Natural killer cell (primary cell): ENCODE measurements around the gene FBXL7. TPM values are rescaled to one million over a fixed set of nuclear protein-coding genes. Genes with fewer than 3 reads are reported as not detected.

ENCODE experiments used
- ATAC-seq, 3 donors: fragments of 150-1000 bp in 2 of 3; fragments of 200-7000 bp in 1 of 3; cut with Tn5 transposase; 1 replicate in 1 of 3; 2 replicates in 2 of 3; pipeline ENCODE4 v1.10.0; 2021; ENCODE audit warnings: mild to moderate bottlenecking in 2 of 3, moderate library complexity in 2 of 3
- DNase-seq, 2 donors: peaks; one replicate each; pipeline versions ENCODE4 v3.0.0 to v3.0.0-alpha.2; 2013 to 2021; ENCODE audit warnings: mixed read lengths in 1 of 2
- H3K27ac ChIP-seq: one replicate; pipeline ENCODE4 v1.5.1; 2013; ENCODE audit warnings: mild to moderate bottlenecking, low read length
- H3K27me3 ChIP-seq: one replicate; pipeline ENCODE4 v1.6.1; 2013; ENCODE audit warnings: low read length; ENCODE audit not compliant: control insufficient read depth, insufficient read depth
- H3K36me3 ChIP-seq: one replicate; pipeline ENCODE4 v1.6.1; 2013; ENCODE audit warnings: low read length; ENCODE audit not compliant: control insufficient read depth, insufficient read depth
- H3K4me1 ChIP-seq: one replicate; pipeline ENCODE4 v1.6.1; 2013; ENCODE audit warnings: low read length; ENCODE audit not compliant: control insufficient read depth, insufficient read depth
- H3K4me3 ChIP-seq: one replicate; pipeline ENCODE4 v1.5.1; 2013; ENCODE audit warnings: low read length
- H3K9me3 ChIP-seq: one replicate; pipeline ENCODE4 v1.6.1; 2013; ENCODE audit warnings: low read length; ENCODE audit not compliant: control insufficient read depth, insufficient read depth
- H3K27ac Mint-ChIP-seq, 2 donors: one replicate each; pipeline ENCODE4 v1.8.0; 2022; ENCODE audit warnings: mild to moderate bottlenecking in 2 of 2, mixed read lengths in 2 of 2, moderate library complexity in 1 of 2
- H3K27me3 Mint-ChIP-seq, 2 donors: one replicate each; pipeline ENCODE4 v1.8.0; 2022; ENCODE audit warnings: low read depth in 2 of 2, mixed read lengths in 2 of 2
- H3K36me3 Mint-ChIP-seq: one replicate; pipeline ENCODE4 v1.8.0; 2022; ENCODE audit warnings: mixed read lengths
- H3K4me1 Mint-ChIP-seq, 2 donors: one replicate each; pipeline ENCODE4 v1.8.0; 2022; ENCODE audit warnings: mixed read lengths in 2 of 2
- H3K4me3 Mint-ChIP-seq: one replicate; pipeline ENCODE4 v1.8.0; 2022; ENCODE audit warnings: mild to moderate bottlenecking, moderate library complexity, mixed read lengths
- H3K9me3 Mint-ChIP-seq, 2 donors: one replicate each; pipeline ENCODE4 v1.8.0; 2022; ENCODE audit warnings: mixed read lengths in 2 of 2
- WGBS: methylation state at CpG from one replicate; pipeline ENCODE4 v1.1.7; 2013; ENCODE audit warnings: missing lambda C conversion rate; ENCODE audit not compliant: insufficient coverage; 5-methylcytosine and 5-hydroxymethylcytosine counted together
- intact Hi-C: fragments of 100-400 bp; cut with micrococcal nuclease; formaldehyde crosslinking; loops from one replicate; pipeline ENCODE4 v1.14.2; 2022
- total RNA-seq, 4 donors: library from RNA; stranded (reverse); fragments of 120-200 nt in 1 of 4; gene quantifications; one replicate each; pipeline versions ENCODE4 v1.2.3 to v1.2.4, GENCODE V29; 2013 to 2022
- TF ChIP-seq, protein P1 (sequence below): fragments of 200-600 bp; IDR thresholded peaks from one replicate; pipeline ENCODE4 v1.8.0; 2022; ENCODE audit warnings: antibody characterized with exemption

Gene FBXL7
- total RNA-seq, 3 donors from 2014 or later (not counting 1 experiment from before 2014, with no cell fraction given) = not detected

DNA sequence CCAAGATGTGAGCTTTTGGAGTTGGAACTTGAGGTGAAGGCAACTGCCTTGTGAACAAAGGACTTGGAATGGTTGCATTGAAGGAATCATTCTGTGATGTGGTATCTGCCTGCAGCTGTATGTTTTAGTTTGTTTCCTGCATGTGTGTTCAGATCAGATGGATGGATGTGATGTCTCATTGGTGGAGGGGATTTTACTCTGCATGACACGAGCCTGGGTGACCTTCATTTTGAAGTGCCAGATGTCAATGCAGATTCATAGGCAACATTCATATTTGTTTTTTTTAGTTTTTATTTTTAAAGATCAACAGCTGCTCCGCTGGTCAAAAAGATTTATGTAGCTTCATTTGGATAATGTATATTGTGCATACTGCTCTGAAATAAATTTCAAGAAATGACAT is 13.5 kb downstream of the FBXL7 start:
- WGBS = 75% methylated on average over 2 of the region's 2 CpGs
- Mint-ChIP-seq H3K4me1 (no peaks in the 10 kb centered on the region), H3K27me3 (no peaks in the 10 kb centered on the region), H3K4me3 (no peak overlapping the region), H3K27ac (no peak overlapping the region), H3K36me3 (no peaks in the 10 kb centered on the region), H3K9me3 (peaks cover 6 to 11% of the 10 kb centered on the region in 2 donors)
- no peak for ATAC-seq
- Histone ChIP-seq H3K27me3 (no peaks in the 10 kb centered on the region), H3K9me3 (peaks cover 4% of the 10 kb centered on the region), H3K36me3 (no peaks in the 10 kb centered on the region), H3K4me1 (no peaks in the 10 kb centered on the region), H3K4me3 (no peak overlapping the region), H3K27ac (no peak overlapping the region)
- DNase-seq = no peak
- TF ChIP-seq, protein P1, sequence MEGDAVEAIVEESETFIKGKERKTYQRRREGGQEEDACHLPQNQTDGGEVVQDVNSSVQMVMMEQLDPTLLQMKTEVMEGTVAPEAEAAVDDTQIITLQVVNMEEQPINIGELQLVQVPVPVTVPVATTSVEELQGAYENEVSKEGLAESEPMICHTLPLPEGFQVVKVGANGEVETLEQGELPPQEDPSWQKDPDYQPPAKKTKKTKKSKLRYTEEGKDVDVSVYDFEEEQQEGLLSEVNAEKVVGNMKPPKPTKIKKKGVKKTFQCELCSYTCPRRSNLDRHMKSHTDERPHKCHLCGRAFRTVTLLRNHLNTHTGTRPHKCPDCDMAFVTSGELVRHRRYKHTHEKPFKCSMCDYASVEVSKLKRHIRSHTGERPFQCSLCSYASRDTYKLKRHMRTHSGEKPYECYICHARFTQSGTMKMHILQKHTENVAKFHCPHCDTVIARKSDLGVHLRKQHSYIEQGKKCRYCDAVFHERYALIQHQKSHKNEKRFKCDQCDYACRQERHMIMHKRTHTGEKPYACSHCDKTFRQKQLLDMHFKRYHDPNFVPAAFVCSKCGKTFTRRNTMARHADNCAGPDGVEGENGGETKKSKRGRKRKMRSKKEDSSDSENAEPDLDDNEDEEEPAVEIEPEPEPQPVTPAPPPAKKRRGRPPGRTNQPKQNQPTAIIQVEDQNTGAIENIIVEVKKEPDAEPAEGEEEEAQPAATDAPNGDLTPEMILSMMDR = no peak
- intact Hi-C loops = no loop called here

- TF ChIP-seq, protein P1 = no peak
- ATAC-seq (no peak), DNase-seq (no peak)
- intact Hi-C loops = no loop called here
- peaks cover 6 to 11% of the 10 kb centered on the region in 2 donors for H3K9me3 Mint-ChIP-seq
- Histone ChIP-seq H3K9me3 (peaks cover 4% of the 10 kb centered on the region), H3K27me3 (no peaks in the 10 kb centered on the region), H3K27ac (no peak overlapping the region), H3K4me3 (no peak overlapping the region), H3K4me1 (no peaks in the 10 kb centered on the region), H3K36me3 (no peaks in the 10 kb centered on the region)
- H3K4me1 Mint-ChIP-seq = no peaks in the 10 kb centered on the region
- H3K36me3 Mint-ChIP-seq = no peaks in the 10 kb centered on the region
- no peak overlapping the region for H3K4me3 Mint-ChIP-seq
- no peaks in the 10 kb centered on the region for H3K27me3 Mint-ChIP-seq
- no peak overlapping the region for H3K27ac Mint-ChIP-seq
Observed at GRCh38 chr5:15513911-15514310, 13.9 kb downstream of the FBXL7 start.

- H3K27me3 ChIP-seq = no peaks in the 10 kb centered on the region
- H3K9me3 Mint-ChIP-seq = peaks cover 13 to 15% of the 10 kb centered on the region in 2 donors
- H3K9me3 ChIP-seq = peaks cover 4% of the 10 kb centered on the region
- no peak overlapping the region for H3K4me3 ChIP-seq
- no peaks in the 10 kb centered on the region for H3K36me3 ChIP-seq
- intact Hi-C loops = no loop called here
- no peaks in the 10 kb centered on the region for H3K36me3 Mint-ChIP-seq
- no peak overlapping the region for H3K4me3 Mint-ChIP-seq
- no peaks in the 10 kb centered on the region for H3K4me1 Mint-ChIP-seq
- no peak overlapping the region for H3K27ac ChIP-seq
- H3K4me1 ChIP-seq = no peaks in the 10 kb centered on the region
- TF ChIP-seq, protein P1 = no peak
- no peak overlapping the region for H3K27ac Mint-ChIP-seq
- 91% methylated on average over 1 of the region's 1 CpG for WGBS
- ATAC-seq = no peak
- DNase-seq = no peak
- H3K27me3 Mint-ChIP-seq = no peaks in the 10 kb centered on the region
Observed at GRCh38 chr5:15515229-15515628, 15.2 kb downstream of the FBXL7 start.

DNA sequence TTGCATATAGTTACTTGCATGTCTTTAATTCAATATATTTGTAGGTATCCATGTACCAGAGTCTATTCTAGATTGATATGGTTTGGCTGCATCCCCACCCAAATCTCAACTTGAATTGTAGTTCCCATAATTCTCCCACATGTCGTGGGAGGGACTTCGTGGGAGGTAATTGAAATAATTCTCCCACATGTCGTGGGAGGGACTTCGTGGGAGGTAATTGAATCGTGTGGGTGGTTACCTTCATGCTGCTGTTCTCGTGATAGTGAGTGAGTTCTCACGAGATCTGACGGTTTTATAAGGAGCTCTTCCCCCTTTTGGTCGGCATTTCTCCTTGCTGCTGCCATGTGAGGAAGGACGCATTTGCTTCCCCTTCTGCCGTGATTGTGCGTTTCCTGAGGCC is 16.5 kb downstream of the FBXL7 start:
- intact Hi-C loops = no loop called here
- H3K9me3 Mint-ChIP-seq = peaks cover 11 to 14% of the 10 kb centered on the region in 2 donors
- H3K4me1 ChIP-seq = no peaks in the 10 kb centered on the region
- H3K9me3 ChIP-seq = peaks cover 4% of the 10 kb centered on the region
- H3K4me3 ChIP-seq = no peak overlapping the region
- H3K4me1 Mint-ChIP-seq = no peaks in the 10 kb centered on the region
- no peak overlapping the region for H3K27ac Mint-ChIP-seq
- DNase-seq = no peak
- no peaks in the 10 kb centered on the region for H3K27me3 ChIP-seq
- H3K36me3 Mint-ChIP-seq = no peaks in the 10 kb centered on the region
- ATAC-seq = no peak
- H3K27ac ChIP-seq = no peak overlapping the region
- WGBS = 55% methylated on average over 11 of the region's 12 CpGs
- H3K27me3 Mint-ChIP-seq = no peaks in the 10 kb centered on the region
- H3K4me3 Mint-ChIP-seq = no peak overlapping the region
- TF ChIP-seq, protein P1 = no peak
- no peaks in the 10 kb centered on the region for H3K36me3 ChIP-seq
